Stimulated activated CD8-positive, alpha-beta memory T cell treated with anti-CD3 and anti-CD28 coated beads, Interleukin-12 subunit alpha, Interleukin-12 subunit beta, amount 100 ng/mL, for 24 hours (primary cell): ENCODE measurements around the gene CTTNBP2NL.

ENCODE experiments used
- DNase-seq: peaks from one replicate; pipeline ENCODE4 v3.0.0-alpha.2; 2020; ENCODE audit errors: extremely low read depth

The CTTNBP2NL gene, protein sequence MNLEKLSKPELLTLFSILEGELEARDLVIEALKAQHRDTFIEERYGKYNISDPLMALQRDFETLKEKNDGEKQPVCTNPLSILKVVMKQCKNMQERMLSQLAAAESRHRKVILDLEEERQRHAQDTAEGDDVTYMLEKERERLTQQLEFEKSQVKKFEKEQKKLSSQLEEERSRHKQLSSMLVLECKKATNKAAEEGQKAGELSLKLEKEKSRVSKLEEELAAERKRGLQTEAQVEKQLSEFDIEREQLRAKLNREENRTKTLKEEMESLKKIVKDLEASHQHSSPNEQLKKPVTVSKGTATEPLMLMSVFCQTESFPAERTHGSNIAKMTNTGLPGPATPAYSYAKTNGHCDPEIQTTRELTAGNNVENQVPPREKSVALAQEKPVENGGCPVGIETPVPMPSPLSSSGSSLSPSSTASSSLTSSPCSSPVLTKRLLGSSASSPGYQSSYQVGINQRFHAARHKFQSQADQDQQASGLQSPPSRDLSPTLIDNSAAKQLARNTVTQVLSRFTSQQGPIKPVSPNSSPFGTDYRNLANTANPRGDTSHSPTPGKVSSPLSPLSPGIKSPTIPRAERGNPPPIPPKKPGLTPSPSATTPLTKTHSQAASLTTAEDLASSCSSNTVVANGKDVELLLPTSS

DNA sequence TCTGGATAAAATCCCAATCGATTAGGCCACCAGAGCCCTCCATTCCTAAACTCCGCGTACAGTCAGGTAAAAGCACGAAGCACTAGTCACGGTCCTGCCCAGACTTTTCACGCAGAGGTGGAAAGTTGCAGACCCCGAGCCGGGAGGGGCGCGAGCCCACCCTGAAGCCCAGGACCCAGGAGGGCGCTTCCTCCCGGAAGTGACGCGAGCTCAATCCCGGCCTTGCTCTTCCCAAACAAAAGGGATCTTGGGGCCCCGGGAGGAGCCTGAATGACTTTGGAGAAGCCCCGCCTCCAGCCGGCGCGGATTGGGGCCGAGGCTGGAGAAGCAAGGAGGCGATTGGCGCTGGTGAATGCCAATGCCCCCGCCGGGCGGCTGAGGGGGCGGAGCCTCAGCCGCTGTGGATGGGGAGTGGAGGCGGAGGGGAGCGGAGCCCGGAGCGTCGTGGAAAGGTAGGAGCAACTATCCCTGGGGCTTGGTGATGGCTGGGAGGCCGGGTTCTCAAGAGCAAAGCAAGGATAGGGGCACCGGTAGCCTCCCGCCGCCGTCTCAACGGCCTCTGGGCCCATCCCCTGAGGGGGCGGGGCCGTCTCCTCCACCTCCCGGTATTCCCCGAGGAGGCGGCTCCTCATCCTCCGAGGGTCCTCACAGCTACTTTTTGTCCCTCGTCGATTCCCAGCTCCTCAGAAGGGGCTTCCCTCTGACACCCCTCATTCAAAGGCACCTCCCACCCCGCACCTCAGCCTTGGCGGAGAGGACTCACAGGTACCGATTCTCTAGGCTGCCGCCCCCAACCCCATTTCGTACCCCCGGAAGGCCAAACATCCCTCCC, at the start of gene CTTNBP2NL:
TSS of gene CTTNBP2NL (plus strand) at position 394 of the 832 bp plus-strand sequence. CDS start 19,952 bp downstream, outside the sequence.
- peak; percentile 51 for DNase-seq

DNA sequence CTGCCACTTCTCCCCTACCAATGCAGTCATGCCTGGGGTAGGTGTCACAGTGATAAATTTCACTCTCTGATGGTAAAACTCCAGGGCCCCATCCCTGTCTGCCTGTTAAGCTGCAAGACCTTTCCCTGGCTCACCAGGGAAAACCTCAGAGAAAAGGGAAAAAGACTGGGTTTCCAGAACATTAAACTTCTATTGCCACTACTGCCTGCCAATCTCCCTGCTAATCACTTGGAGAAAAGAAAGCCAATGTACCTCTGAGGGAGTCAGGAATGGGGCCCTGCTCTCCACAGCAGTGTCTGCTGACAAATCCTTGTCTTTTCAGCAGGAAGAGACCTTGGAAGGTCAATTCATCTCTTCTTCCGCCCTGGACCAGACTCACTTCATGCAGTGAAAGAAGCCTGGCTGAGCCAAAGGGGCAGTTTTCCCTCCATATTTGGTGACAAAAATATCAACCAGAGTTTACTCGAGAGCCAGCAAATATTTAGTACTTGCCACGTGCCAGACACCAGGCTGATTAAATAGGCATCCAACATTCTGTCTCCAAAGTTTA, 49.1 kb upstream of the CTTNBP2NL start:
- no peak for DNase-seq

DNA sequence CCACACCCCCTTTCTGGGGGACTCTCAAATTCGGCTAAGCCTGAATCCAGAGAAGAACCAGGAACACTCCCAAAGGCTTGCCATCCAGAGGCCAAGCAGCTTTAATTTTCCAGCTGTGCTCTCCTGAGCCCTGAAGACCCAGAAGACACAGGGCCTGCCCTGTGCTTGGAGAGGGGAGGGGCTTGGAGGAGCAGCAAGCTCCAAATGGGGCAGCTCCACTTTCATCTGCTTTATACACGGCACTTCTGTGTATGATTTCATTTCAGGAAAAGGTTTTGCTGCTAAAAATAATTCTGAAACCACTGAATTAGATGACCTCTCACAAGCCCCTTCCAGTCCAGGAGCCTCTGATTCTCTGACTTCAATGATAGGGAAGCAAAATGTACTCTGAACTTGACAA, 39.2 kb upstream of the CTTNBP2NL start:
- DNase-seq, result no peak

DNA sequence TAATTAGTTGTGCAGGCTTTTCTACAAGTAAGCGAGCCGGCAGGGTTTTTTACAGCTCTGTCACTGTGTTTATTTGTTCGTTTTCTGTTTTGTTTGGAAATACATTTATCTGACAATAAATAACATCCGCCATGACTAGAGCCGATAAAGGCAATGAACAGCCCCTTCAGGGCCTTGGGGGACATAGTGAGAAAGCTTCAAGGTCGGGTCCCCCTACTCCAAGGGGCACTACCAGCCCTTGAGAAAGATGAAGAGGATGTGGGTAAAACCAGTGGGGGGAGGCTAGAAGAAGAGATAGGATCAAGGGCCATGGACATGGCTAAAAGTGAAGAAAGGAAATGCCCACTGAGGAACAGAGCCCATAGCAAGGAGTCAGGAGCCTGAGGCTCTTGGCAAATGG, 38.5 kb upstream of the CTTNBP2NL start:
- no peak for DNase-seq

DNA sequence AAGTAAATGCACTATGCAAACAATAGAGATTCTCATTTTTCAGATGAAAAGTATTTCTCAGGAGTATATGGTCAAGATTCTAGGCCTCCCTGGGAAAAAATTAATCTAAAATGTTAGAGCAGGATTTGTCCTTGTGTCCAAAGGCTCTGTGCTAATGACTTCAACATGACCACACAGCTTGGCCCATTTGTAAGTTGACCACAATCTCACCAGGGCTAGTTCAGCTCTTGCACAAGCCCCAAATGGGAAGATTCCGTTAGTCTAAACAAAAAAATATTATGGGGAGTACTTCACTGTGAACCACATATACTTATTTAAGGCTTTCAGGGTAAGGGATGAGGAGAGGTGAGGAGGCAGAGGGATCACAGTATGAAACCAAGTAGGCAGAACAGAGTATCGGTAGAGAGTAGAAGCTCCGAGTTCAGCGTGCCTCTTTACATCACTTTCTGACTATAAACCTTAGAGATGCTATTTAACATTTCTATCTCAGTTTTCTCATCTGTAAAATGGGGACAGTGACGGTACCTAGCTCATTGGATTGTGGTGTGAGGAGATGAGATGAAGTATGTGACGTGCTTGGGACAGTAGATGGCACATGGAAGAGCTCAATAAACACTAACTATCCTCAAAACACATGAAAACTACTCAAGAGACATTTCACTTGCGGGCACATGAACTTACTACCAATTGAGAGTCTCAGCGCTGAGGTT, 37.8 kb upstream of the CTTNBP2NL start:
- no peak for DNase-seq

DNA sequence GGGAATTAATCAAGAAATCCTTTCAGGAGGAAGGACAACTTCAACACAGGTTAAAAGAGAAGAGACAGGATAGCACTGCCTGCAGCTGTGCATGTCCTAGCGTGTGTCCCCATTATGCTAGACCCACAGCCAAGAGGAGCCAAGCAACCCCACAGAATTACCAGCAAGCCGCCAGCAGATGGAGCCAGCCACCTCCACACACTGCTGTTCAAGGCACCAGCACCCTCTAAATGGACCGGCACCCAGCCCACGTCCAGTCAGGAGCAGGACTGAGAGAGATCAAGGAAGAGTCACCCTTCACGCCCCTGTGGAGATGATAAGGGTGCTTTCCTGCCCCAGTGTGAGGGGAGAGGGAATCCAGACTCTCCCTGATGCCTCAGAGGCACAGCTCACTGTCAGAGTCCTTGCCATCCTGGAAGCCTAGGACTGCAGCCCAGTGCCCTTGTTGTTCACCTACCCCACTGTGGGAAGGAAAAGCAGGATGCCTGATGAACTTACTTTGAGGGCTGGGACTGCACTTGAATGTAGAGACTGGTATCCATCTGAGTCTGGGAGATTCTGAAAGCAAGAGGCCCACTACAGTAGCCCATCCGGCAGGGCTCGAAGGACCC, 37.1 kb upstream of the CTTNBP2NL start:
- DNase-seq, result no peak

DNA sequence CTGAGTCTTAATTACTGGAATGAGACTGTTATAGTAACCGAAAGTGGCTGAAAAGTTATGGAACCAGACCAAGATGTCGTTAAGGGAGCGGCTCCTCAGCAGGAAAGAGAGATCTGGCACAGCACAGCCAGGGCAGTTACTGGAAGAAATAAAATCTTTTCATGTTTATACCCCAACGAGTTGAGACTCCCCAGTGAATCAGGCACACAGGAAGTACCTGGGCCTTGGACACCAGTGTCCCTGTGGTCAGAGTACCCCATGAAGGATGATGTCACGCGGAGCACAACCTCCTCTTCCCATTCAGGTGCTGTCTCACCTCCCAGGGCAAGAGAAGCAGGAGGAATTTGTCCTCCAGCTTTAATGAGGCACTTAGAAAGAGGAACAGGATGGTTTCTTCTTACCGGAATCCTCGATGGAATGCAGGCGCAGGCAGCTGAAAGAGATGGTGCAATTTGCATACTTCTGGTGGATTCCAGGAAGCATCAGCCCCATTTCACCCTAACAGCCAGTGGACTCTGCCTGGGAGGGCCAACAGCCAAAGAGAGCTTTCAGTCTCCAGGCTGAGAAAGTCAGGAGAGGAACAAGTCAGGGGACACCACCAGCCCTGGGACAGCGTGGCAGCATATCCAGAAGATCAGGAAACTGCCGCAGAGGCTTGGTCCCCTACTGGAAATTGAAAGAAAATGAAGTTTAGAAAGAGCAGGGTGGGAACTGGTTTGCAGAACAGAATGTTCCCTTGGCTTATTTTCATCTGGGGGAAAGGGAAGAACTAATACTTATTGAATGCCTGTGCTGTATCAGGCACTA, 35.9 kb upstream of the CTTNBP2NL start:
- DNase-seq, result no peak

DNA sequence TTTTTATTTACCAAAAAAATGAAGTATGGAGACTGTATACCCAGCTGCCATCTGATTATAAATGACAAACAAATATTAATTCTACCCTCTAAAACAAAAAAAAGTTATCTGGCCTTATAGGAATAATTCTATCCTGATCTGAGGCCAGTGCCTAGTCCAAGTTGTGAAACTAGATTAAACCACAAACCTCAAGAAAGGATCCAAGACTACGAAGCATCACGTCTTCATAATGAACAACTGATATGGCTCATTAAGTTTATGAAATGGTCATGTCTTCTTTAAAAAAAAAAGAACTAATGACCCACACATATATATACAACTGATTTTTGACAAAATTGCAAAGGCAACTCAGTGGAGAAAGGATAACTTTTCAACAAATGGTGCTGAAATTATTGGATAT, 32.4 kb upstream of the CTTNBP2NL start:
- no peak for DNase-seq

DNA sequence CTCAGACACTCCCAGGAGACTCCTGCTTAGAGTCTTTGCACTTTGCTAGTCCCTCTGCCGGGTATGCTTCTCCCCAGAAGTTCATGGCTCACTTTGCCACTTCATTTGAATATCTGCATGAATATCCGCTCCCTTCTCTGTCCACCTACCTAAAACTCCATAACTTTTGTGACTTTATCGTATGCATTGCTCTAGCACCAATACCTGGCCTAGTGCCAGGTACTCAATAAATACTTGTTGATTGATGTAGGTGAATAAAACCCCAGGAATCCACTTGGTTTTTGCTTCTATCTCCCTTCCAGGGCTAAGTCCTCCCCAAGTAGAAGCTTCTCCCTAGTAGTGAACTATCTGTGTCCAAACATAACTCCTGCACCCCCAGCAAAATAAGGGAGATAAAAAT, 27.8 kb upstream of the CTTNBP2NL start:
- DNase-seq, result no peak

DNA sequence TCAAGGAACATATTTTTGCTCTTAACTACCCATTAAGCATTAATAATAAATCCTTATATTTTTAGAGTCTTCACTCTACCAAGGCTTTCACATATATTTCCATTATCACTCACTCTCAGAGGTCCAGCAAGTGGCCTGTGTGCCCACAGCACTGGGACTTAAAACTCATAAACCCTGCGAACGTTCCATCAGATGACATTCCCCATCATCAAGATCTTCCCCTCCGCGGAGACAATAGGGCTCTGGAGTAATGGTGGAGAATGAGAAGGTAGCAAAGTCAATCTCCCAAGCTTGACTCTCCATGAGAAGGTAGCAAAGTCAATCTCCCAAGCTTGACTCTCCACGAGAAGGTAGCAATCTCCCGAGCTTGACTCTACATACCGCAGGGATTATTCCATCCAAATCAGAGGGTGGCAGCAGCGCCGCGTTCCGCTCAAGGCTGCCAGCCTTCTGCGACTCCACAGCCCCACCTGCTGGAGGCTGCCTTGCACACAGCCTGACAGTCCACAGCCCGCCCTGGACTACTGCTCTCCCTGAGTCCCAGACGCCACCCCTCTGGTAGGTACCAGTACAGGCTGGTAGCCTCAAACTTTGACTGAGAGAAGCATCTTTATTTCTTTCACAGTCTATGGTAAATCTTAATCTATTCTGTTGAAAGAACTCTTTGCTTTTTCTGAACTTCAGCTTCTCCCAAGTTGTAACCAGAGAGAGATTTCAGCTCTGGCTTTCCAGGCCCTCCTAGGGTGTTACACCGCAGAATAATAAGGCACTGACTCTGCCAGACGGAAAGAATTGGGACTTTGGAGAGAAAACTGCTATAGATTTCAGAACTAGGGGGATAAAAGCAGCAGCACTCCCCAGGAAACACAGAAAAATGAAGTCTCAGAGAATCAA, 26.4 kb upstream of the CTTNBP2NL start:
- peak; percentile 47 for DNase-seq

DNA sequence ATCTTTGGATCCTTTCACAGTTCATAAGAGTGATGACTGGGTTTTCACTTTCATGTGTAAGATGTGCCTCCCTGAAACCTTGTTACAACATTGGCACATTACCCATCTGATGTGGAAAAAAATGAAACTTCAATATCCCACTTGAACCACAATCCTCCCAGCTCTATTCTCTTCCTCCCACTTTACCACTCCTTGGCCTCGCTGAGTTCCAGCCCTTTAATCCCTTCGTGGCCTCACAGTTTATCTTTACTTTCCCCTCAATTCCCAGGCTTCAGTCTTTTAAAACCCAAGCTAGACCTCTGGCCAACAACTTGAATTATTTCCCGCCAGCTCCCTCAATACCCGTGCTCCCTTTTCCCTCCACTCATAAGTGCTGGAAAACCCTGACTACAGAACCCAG, 25.0 kb upstream of the CTTNBP2NL start:
- DNase-seq, result no peak

DNA sequence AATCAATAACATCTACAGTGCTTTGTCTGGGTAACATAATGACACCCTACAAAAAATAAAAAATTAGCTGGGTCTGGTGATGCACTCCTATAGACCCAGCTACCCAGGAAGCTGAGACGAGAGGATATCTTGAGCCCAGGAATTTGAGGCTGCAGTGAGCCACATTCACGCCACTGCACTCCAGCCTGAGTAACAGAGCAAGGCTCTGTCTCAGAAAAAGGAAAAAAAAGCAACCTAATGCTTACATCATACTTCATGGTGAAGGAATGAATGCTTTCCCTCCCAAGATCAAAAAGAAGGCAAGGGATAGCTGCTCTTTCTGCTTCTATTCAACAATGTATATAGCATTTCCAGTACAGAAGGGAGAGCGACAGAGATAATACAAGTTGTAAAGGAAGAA, 24.2 kb upstream of the CTTNBP2NL start:
- no peak for DNase-seq

DNA sequence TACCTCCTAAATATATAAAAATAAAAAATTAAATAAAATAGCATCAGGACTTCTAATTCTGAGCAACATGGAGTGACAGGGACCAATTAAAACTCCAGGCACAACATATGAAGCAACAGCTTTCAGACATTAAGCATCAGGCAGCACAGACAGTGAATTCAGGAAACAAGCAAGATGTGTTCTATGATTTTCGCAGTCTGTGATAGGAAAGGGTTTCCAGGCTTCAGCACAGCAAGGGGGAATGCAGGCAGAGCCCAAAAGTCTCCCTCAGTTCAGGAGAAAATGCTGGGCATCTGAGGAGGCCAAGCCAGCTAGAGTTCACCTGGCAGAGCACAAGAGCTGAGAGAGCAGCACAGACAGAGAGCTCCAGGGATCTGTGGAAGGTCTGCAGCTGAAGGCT, 22.2 kb upstream of the CTTNBP2NL start:
- DNase-seq, result no peak

DNA sequence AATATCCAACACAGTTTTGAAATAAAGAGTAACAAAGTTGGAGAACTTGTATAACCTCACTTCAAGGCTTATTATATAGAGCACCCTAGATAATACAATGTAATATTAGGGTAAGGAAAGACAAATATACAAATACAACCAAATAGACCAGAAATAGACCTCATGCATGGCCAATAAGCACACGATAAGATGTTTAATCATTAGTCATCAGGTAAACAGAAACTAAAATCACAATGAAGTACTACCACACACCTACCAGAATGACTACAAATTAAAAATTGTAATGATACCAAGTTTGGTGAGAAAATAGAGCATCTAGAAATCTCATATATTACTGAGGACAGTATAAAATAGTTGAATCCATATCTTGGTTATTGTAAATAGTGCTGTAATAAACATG, 20.3 kb upstream of the CTTNBP2NL start:
- DNase-seq, result no peak

DNA sequence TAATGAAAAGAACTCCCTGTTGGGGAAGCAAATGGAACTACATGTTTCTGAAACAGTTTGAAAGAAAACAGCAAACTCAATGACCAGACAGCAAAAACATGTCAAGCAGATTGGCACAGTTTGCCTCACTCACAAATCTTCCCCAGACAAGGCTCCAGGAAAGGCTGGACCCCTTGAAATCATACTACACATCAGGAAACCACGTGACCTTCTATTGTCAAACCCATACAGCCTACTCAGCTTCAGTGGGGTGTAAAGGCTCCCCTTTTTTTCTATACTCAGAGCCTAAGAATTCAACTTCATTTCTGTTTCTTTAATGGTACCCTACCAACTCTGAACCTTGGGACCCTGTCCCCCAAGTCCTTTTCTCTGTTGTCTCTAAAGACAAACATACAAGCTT, 15.7 kb upstream of the CTTNBP2NL start:
- no peak for DNase-seq

DNA sequence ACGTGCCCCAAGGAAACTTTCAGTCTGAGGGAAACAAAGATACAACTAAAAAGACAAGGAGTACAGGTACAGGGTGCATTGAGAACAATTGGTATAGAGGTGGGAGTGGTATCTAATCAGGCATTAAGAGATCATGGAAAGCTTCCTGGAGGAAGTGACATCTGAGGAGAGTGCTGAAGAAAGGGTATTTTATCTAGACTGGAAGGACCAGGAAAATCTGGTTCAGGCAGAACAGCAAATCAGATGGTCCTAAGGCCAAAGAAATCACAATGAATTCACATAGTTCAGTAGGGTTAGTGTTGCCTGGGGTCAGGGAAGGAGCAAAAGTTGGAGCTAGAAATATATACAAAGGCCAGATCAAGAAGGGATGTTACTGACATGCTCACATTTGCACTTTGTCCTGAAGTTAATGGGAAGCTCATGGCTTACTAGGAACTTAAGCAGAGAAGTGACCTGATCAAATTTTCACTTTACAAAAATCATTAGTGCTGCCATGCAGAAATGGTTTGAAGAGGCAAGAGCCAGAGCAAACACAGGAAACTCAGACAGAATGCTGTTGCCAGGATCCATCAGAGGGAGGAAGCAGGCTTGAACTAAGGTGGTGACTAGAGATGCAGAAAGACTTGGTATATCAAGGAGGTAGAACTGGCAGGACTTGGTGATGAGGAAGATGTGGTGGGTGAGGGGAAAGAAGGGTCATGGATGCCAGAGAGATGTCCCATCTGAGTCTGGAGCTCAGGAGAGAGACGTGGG, 14.5 kb upstream of the CTTNBP2NL start:
- DNase-seq, result no peak

DNA sequence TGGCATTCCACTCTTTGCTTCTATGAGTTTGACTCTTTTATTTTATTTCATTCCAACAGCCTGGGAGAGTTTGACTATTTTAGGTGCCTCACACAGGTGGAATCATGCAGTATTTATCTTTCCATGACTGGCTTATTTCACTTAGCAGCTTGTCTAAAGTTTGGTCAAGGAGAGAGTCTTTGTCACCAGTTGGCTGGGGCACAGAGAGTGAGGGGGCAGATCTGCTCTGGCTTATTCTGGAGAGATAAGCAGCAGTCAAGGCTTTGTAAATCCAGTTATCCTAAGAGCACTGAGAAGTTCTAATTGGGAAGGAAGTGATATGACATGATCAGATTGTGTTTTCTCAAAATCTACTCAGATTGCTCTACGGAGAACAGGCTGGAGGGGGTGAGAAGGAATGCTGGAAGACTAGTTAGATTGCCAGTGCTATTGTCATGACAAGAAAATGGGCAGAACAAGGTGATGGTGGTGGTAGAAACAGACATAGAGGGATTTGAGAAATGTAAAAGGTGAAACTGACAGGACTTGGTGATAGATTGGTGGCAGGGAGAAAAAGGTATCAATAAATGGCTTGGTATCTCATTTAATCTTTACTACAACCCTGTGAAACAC, 12.1 kb upstream of the CTTNBP2NL start:
- no peak for DNase-seq
